ENCODE data around the gene BICD2.
A peak's percentile ranks its signal among the peaks of the same experiment; 100 is the strongest.

Gene BICD2

GRCh38 chr9:92726348-92726747 lies 38.3 kb downstream of the BICD2 start:
- DNase-seq = no peak

GRCh38 chr9:92725766-92726165 lies 38.9 kb downstream of the BICD2 start:
- DNase-seq = no peak

GRCh38 chr9:92725266-92725545 lies 39.4 kb downstream of the BICD2 start:
- DNase-seq = no peak

- no peak for DNase-seq
Measured at GRCh38 chr9:92724528-92725265, 39.9 kb downstream of the BICD2 start.

- DNase-seq = no peak
Measured at GRCh38 chr9:92723801-92724323, 40.8 kb downstream of the BICD2 start.

- no peak for DNase-seq
Measured at GRCh38 chr9:92723299-92723625, 41.4 kb downstream of the BICD2 start.

GRCh38 chr9:92722386-92723298 lies 42.0 kb downstream of the BICD2 start:
- no peak for DNase-seq

- no peak for DNase-seq
Measured at GRCh38 chr9:92721548-92721947, 43.1 kb downstream of the BICD2 start.

GRCh38 chr9:92720807-92721535 lies 43.7 kb downstream of the BICD2 start:
- DNase-seq = no peak

GRCh38 chr9:92720209-92720765 lies 44.3 kb downstream of the BICD2 start:
- DNase-seq = no peak

- DNase-seq = no peak
Measured at GRCh38 chr9:92719028-92719647, 45.5 kb downstream of the BICD2 start.

GRCh38 chr9:92718086-92719001 lies 46.3 kb downstream of the BICD2 start:
- no peak for DNase-seq

GRCh38 chr9:92717201-92718085 lies 47.2 kb downstream of the BICD2 start:
- no peak for DNase-seq

GRCh38 chr9:92716557-92716956 lies 48.1 kb downstream of the BICD2 start:
- DNase-seq = peak; percentile 26

GRCh38 chr9:92715488-92716231 lies 49.0 kb downstream of the BICD2 start:
- DNase-seq = no peak

GRCh38 chr9:92714787-92715487 lies 49.7 kb downstream of the BICD2 start:
- no peak for DNase-seq

- DNase-seq = no peak
Measured at GRCh38 chr9:92714016-92714415, 50.6 kb downstream of the BICD2 start.

- DNase-seq = no peak
Measured at GRCh38 chr9:92713528-92713927, 51.1 kb downstream of the BICD2 start.

- DNase-seq = no peak
Measured at GRCh38 chr9:92712767-92713166, 51.9 kb downstream of the BICD2 start.
